PC-9 (cell line): ENCODE data around the gene SNAP23.

ENCODE experiments used
- EZH2 ChIP-seq: fragments of 200-600 bp; sonication (generic); IDR thresholded peaks from 2 replicates; pipeline ENCODE4 v1.8.0; 2017; ENCODE audit warnings: antibody characterized with exemption, low read depth
- TF ChIP-seq, protein P1 (sequence below): fragments of 200-600 bp; sonication (generic); conservative IDR thresholded peaks from 2 replicates; pipeline ENCODE4 v1.6.1; 2017; ENCODE audit warnings: mixed run types, antibody characterized with exemption, mild to moderate bottlenecking, moderate library complexity

DNA sequence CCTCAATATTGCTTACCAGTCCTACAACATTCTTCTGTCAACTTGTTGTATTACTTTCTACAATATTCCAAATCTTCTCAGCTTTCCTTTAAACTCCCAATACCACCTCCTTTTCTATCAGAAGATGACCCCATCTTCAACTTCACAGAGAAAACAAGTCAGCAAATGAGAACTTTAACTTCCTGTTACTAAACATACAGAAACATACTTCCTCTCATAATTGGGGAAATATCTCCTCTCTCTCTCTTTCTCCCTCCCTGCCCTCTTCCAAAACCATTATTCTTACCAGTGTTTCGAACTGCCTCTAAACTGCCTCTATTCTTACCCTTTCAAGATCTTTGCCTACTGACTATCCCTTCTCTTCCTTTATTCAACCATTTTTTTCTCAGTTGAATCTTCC is 1.8 kb upstream of the SNAP23 start:
- TF ChIP-seq EZH2, result no peak
- TF ChIP-seq, protein P1, sequence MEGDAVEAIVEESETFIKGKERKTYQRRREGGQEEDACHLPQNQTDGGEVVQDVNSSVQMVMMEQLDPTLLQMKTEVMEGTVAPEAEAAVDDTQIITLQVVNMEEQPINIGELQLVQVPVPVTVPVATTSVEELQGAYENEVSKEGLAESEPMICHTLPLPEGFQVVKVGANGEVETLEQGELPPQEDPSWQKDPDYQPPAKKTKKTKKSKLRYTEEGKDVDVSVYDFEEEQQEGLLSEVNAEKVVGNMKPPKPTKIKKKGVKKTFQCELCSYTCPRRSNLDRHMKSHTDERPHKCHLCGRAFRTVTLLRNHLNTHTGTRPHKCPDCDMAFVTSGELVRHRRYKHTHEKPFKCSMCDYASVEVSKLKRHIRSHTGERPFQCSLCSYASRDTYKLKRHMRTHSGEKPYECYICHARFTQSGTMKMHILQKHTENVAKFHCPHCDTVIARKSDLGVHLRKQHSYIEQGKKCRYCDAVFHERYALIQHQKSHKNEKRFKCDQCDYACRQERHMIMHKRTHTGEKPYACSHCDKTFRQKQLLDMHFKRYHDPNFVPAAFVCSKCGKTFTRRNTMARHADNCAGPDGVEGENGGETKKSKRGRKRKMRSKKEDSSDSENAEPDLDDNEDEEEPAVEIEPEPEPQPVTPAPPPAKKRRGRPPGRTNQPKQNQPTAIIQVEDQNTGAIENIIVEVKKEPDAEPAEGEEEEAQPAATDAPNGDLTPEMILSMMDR, result no peak
